Measurements from ENCODE around the gene CDH4.

The CDH4 gene

GRCh38 chr20:61533231-61533631 lies 281.2 kb downstream of the CDH4 start:
- POLR2A ChIA-PET: no interaction called here
- Histone ChIP-seq H3K4me1 (ENCODE audit: control insufficient read depth, insufficient read depth, low read length) (no peaks in the 10 kb centered on the region), H3K36me3 (ENCODE audit: control insufficient read depth in 2 of 2, insufficient read depth in 1 of 2, low read length in 2 of 2) (no peaks in the 10 kb centered on the region), H3K4me3 (ENCODE audit: low read depth, low read length) (no peak overlapping the region), H3K9me3 (ENCODE audit: control insufficient read depth, insufficient read depth, low read depth, low read length) (no peaks in the 10 kb centered on the region), H3K27ac (ENCODE audit: extremely low read depth, low read depth, low read length) (no peak overlapping the region)
- CTCF ChIA-PET: interaction anchor here (0.6 to 0.7 kb wide), 2 partner anchors 9 to 1322 kb away, joined by 3 read pairs; no protein-coding TSS in a partner anchor
- TF ChIP-seq ZNF837 (tag by site-specific recombination; IDR thresholded peaks at IDR 0.05) (no peak), ZNF830 (tag by site-specific recombination; IDR thresholded peaks at IDR 0.05; ENCODE audit: low read depth) (no peak), ZNF114 (tag by site-specific recombination; IDR thresholded peaks at IDR 0.05) (no peak), SP7 (tag by site-specific recombination; IDR thresholded peaks at IDR 0.05) (no peak), ZNF530 (tag by site-specific recombination; IDR thresholded peaks at IDR 0.05; ENCODE audit: low read depth) (no peak), ZNF266 (tag by site-specific recombination; IDR thresholded peaks at IDR 0.05; ENCODE audit: low read depth) (no peak)

- H3K4me3 ChIP-seq (ENCODE audit: low read depth, low read length): no peak overlapping the region
- CTCF ChIA-PET: no interaction called here
- POLR2A ChIA-PET: no interaction called here
- H3K9me3 ChIP-seq (ENCODE audit: control insufficient read depth, insufficient read depth, low read depth, low read length): no peaks in the 10 kb centered on the region
- no peaks in the 10 kb centered on the region for H3K36me3 ChIP-seq (ENCODE audit: control insufficient read depth in 2 of 2, insufficient read depth in 1 of 2, low read length in 2 of 2)
- H3K27ac ChIP-seq (ENCODE audit: extremely low read depth, low read depth, low read length): no peak overlapping the region
- no peaks in the 10 kb centered on the region for H3K4me1 ChIP-seq (ENCODE audit: control insufficient read depth, insufficient read depth, low read length)
- TF ChIP-seq ZNF169 (tag by site-specific recombination; IDR thresholded peaks at IDR 0.05): no peak
- no peak for TF ChIP-seq KLF10 (tag by site-specific recombination; IDR thresholded peaks at IDR 0.05)
- TF ChIP-seq ZNF366 (tag by site-specific recombination; conservative IDR thresholded peaks at IDR 0.05): no peak
- TF ChIP-seq ZXDB (tag by site-specific recombination; IDR thresholded peaks at IDR 0.05): no peak
- TF ChIP-seq ZNF155 (tag by site-specific recombination; IDR thresholded peaks at IDR 0.05): no peak
- no peak for TF ChIP-seq ZNF747 (tag by site-specific recombination; IDR thresholded peaks at IDR 0.05)
- TF ChIP-seq ZNF837 (tag by site-specific recombination; IDR thresholded peaks at IDR 0.05): no peak
- TF ChIP-seq ZNF248 (tag by site-specific recombination; IDR thresholded peaks at IDR 0.05): no peak
- TF ChIP-seq GLI2 (tag by site-specific recombination; IDR thresholded peaks at IDR 0.05; ENCODE audit: borderline replicate concordance, low read depth): no peak
- TF ChIP-seq ZNF830 (tag by site-specific recombination; IDR thresholded peaks at IDR 0.05; ENCODE audit: low read depth): no peak
Observed at GRCh38 chr20:61534346-61534745, 282.3 kb downstream of the CDH4 start.

DNA sequence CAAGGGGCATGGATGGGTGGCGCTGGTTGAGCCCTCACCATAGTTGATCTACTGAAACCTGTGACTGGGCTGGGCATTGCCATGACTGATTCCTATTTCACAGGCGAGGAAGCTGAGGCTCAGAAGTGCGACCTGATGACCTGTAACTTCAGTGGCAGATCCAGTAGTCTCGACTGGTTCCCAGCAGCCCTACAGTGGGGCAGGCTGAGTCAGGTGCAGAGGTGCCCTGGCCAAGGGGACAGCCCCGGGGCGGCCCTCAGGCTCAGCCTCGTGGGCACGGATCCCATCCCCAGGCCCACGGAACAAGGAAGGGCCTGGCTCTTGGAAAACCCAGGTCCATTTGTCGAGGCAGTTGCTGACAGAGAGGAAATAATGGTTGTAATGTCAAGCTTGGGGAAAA lies 283.0 kb downstream of the CDH4 start:
- POLR2A ChIA-PET: no interaction called here
- Histone ChIP-seq H3K9me3 (ENCODE audit: control insufficient read depth, insufficient read depth, low read depth, low read length) (no peaks in the 10 kb centered on the region), H3K4me1 (ENCODE audit: control insufficient read depth, insufficient read depth, low read length) (no peaks in the 10 kb centered on the region), H3K4me3 (ENCODE audit: low read depth, low read length) (no peak overlapping the region), H3K36me3 (ENCODE audit: control insufficient read depth in 2 of 2, insufficient read depth in 1 of 2, low read length in 2 of 2) (no peaks in the 10 kb centered on the region), H3K27ac (ENCODE audit: extremely low read depth, low read depth, low read length) (no peak overlapping the region)
- TF ChIP-seq ZNF792 (tag by site-specific recombination; IDR thresholded peaks at IDR 0.05) (no peak), ZNF610 (tag by site-specific recombination; IDR thresholded peaks at IDR 0.05; ENCODE audit: borderline replicate concordance) (no peak), ZNF837 (tag by site-specific recombination; IDR thresholded peaks at IDR 0.05) (no peak), ZNF26 (tag by site-specific recombination; IDR thresholded peaks at IDR 0.05) (no peak), ZNF529 (tag by site-specific recombination; IDR thresholded peaks at IDR 0.05; ENCODE audit: insufficient replicate concordance) (no peak), ZNF560 (tag by site-specific recombination; IDR thresholded peaks at IDR 0.05; ENCODE audit: borderline replicate concordance) (no peak), ZNF658 (tag by site-specific recombination; IDR thresholded peaks at IDR 0.05) (no peak), ZNF654 (tag by site-specific recombination; IDR thresholded peaks at IDR 0.05; ENCODE audit: low read depth) (no peak), ZNF169 (tag by site-specific recombination; IDR thresholded peaks at IDR 0.05) (no peak), PRDM1 (tag by site-specific recombination; IDR thresholded peaks at IDR 0.05) (no peak)
- TF ChIP-seq, protein P1, sequence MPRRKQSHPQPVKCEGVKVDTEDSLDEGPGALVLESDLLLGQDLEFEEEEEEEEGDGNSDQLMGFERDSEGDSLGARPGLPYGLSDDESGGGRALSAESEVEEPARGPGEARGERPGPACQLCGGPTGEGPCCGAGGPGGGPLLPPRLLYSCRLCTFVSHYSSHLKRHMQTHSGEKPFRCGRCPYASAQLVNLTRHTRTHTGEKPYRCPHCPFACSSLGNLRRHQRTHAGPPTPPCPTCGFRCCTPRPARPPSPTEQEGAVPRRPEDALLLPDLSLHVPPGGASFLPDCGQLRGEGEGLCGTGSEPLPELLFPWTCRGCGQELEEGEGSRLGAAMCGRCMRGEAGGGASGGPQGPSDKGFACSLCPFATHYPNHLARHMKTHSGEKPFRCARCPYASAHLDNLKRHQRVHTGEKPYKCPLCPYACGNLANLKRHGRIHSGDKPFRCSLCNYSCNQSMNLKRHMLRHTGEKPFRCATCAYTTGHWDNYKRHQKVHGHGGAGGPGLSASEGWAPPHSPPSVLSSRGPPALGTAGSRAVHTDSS (tag by site-specific recombination; IDR thresholded peaks at IDR 0.05): no peak
- CTCF ChIA-PET: no interaction called here
